ENCODE results near the gene NUP188.

The NUP188 gene

GRCh38 chr9:128947527-128948301, at the start of gene NUP188, which contains the start of gene DOLK:
Gene NUP188, plus strand, starts transcription at chr9:128947699. Its CDS starts 21 bp downstream, at chr9:128947720.
Gene DOLK, minus strand, starts transcription at chr9:128947603. Its CDS starts 300 bp downstream, at chr9:128947303.
- Histone ChIP-seq H2AFZ (ENCODE audit: low read depth, low read length) (peak within 1 kb of the TSS; percentile 91), H3K36me3 (ENCODE audit: insufficient read depth, low read length) (peaks cover 30% of the 10 kb centered on the region), H3K9me3 (ENCODE audit: low read length) (no peaks in the 10 kb centered on the region), H3K4me1 (ENCODE audit: insufficient read depth, low read length) (peaks cover 9% of the 10 kb centered on the region), H3K4me3 (ENCODE audit: low read length) (peak within 1 kb of the TSS; percentile 89), H3K27me3 (ENCODE audit: insufficient read depth, low read length) (no peaks in the 10 kb centered on the region)

- H3K27me3 ChIP-seq (ENCODE audit: insufficient read depth, low read length), result no peaks in the 10 kb centered on the region
- H3K4me1 ChIP-seq (ENCODE audit: insufficient read depth, low read length), result no peaks in the 10 kb centered on the region
- no peak overlapping the region for H3K4me3 ChIP-seq (ENCODE audit: low read length)
- no peaks in the 10 kb centered on the region for H3K9me3 ChIP-seq (ENCODE audit: low read length)
- peaks cover 17% of the 10 kb centered on the region for H3K36me3 ChIP-seq (ENCODE audit: insufficient read depth, low read length)
- no peak overlapping the region for H2AFZ ChIP-seq (ENCODE audit: low read depth, low read length)
These were observed 49.1 kb upstream of the NUP188 start for GRCh38 chr9:128898382-128898781.

DNA sequence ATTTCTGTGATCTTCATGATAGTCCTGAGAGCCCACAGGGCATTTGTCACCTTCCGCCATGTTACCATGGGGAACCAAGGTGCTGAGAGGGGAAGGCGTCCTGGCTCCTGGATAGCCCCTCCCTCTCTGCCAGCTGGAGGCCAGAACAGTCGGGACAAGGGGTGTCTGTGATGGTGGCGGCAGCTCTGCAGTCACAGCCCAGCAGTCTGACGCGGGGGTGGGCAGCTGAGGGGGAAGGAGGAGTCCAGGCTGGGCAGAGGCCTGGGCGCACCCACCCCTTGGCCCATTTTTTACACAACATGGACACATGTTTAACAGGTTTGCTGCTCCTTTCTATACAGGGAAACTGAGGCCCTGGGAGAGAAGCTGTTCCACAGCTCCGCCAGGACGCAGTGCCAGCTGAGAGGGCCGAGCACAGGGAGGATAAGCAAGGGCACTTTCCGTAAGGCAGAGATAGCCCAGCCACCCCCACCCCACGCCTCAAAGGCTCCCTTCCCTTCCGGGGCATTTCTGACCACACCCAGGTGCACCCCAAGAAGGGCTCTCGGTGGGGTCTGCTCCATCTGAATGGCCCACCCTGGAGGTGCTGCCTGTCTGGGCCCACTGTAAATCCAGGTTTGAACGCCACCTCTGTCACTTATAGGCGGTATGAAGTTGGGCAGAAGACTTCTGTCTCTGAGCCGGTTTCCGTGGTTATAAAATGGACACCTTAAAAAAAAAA, 48.5 kb upstream of the NUP188 start:
- Histone ChIP-seq H2AFZ (ENCODE audit: low read depth, low read length) (no peak overlapping the region), H3K4me1 (ENCODE audit: insufficient read depth, low read length) (no peaks in the 10 kb centered on the region), H3K4me3 (ENCODE audit: low read length) (no peak overlapping the region), H3K9me3 (ENCODE audit: low read length) (no peaks in the 10 kb centered on the region), H3K36me3 (ENCODE audit: insufficient read depth, low read length) (peaks cover 17% of the 10 kb centered on the region), H3K27me3 (ENCODE audit: insufficient read depth, low read length) (no peaks in the 10 kb centered on the region)

GRCh38 chr9:128899566-128900322, 47.8 kb upstream of the NUP188 start:
- Histone ChIP-seq H3K9me3 (ENCODE audit: low read length) (no peaks in the 10 kb centered on the region), H3K36me3 (ENCODE audit: insufficient read depth, low read length) (peaks cover 17% of the 10 kb centered on the region), H3K27me3 (ENCODE audit: insufficient read depth, low read length) (no peaks in the 10 kb centered on the region), H3K4me1 (ENCODE audit: insufficient read depth, low read length) (no peaks in the 10 kb centered on the region), H2AFZ (ENCODE audit: low read depth, low read length) (no peak overlapping the region), H3K4me3 (ENCODE audit: low read length) (no peak overlapping the region)

DNA sequence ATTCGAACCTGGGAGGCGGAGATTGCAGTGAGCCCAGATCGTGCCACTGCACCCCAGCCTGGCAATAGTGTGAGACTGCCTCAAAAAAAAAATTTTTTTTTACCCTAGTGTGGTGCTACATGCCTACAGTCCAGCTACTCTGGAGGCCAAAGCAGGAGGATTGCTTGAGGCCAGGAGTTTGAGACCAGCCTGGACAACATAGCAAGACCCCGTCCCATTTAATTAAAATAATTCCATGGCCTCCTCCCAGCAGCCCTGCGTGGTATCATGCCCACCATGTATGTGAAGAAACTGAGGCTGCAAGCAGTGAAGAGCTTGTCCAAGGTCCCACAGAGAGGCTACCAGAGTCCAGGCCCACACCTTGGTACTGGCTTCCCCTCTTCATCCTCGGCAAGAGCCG, 46.1 kb upstream of the NUP188 start:
- no peak overlapping the region for H2AFZ ChIP-seq (ENCODE audit: low read depth, low read length)
- H3K27me3 ChIP-seq (ENCODE audit: insufficient read depth, low read length), result no peaks in the 10 kb centered on the region
- H3K36me3 ChIP-seq (ENCODE audit: insufficient read depth, low read length), result peaks cover 14% of the 10 kb centered on the region
- no peaks in the 10 kb centered on the region for H3K9me3 ChIP-seq (ENCODE audit: low read length)
- H3K4me3 ChIP-seq (ENCODE audit: low read length), result no peak overlapping the region
- no peaks in the 10 kb centered on the region for H3K4me1 ChIP-seq (ENCODE audit: insufficient read depth, low read length)

DNA sequence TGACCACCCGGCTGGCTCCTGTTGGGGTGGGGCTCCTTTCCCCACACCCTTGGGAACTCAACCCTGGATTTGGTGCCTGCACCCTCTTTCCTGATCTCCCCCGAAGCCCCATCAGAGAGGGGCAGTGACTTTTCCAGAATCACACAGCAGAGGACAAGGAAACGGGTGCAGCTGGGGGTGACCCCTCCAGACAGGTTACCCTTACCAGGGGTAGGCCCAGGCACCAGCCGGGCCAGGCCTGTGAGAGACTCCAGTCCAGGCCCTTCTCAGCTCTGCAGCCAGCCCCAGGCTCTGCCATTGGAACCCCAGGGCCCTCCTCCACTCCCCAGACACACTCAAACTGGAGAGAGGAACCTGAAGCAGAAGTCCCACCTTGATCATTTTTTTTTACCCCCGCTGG, 45.7 kb upstream of the NUP188 start:
- H3K9me3 ChIP-seq (ENCODE audit: low read length), result no peaks in the 10 kb centered on the region
- H3K36me3 ChIP-seq (ENCODE audit: insufficient read depth, low read length), result peaks cover 17% of the 10 kb centered on the region
- no peak overlapping the region for H3K4me3 ChIP-seq (ENCODE audit: low read length)
- no peak overlapping the region for H2AFZ ChIP-seq (ENCODE audit: low read depth, low read length)
- H3K27me3 ChIP-seq (ENCODE audit: insufficient read depth, low read length), result no peaks in the 10 kb centered on the region
- H3K4me1 ChIP-seq (ENCODE audit: insufficient read depth, low read length), result no peaks in the 10 kb centered on the region

- peaks cover 20% of the 10 kb centered on the region for H3K36me3 ChIP-seq (ENCODE audit: insufficient read depth, low read length)
- H3K4me1 ChIP-seq (ENCODE audit: insufficient read depth, low read length), result no peaks in the 10 kb centered on the region
- H3K9me3 ChIP-seq (ENCODE audit: low read length), result peaks cover 3% of the 10 kb centered on the region
- H3K27me3 ChIP-seq (ENCODE audit: insufficient read depth, low read length), result no peaks in the 10 kb centered on the region
- H3K4me3 ChIP-seq (ENCODE audit: low read length), result no peak overlapping the region
- H2AFZ ChIP-seq (ENCODE audit: low read depth, low read length), result no peak overlapping the region
These were observed 45.0 kb upstream of the NUP188 start for GRCh38 chr9:128902351-128903078.

DNA sequence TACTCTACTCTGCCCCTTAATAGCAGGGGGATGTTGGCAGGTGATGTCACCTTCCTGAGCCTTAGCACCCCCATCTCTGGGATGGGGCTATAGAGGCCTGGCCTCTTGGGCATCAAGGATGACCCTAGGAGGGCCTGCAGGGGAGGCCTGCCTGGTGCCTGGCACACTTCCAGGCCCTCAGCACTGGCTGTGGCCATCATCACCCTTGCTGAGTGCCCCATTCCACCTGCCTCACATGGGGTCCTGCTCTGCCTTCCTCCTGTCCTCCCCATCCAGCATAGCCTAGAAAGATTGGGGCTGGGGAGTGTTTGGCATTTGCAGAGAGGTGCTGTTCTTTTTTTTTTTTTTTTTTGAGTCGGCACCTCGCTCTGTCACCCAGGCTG, 44.4 kb upstream of the NUP188 start:
- no peak overlapping the region for H2AFZ ChIP-seq (ENCODE audit: low read depth, low read length)
- H3K4me3 ChIP-seq (ENCODE audit: low read length), result no peak overlapping the region
- H3K9me3 ChIP-seq (ENCODE audit: low read length), result peaks cover 8% of the 10 kb centered on the region
- no peaks in the 10 kb centered on the region for H3K4me1 ChIP-seq (ENCODE audit: insufficient read depth, low read length)
- H3K36me3 ChIP-seq (ENCODE audit: insufficient read depth, low read length), result peaks cover 26% of the 10 kb centered on the region
- H3K27me3 ChIP-seq (ENCODE audit: insufficient read depth, low read length), result no peaks in the 10 kb centered on the region

DNA sequence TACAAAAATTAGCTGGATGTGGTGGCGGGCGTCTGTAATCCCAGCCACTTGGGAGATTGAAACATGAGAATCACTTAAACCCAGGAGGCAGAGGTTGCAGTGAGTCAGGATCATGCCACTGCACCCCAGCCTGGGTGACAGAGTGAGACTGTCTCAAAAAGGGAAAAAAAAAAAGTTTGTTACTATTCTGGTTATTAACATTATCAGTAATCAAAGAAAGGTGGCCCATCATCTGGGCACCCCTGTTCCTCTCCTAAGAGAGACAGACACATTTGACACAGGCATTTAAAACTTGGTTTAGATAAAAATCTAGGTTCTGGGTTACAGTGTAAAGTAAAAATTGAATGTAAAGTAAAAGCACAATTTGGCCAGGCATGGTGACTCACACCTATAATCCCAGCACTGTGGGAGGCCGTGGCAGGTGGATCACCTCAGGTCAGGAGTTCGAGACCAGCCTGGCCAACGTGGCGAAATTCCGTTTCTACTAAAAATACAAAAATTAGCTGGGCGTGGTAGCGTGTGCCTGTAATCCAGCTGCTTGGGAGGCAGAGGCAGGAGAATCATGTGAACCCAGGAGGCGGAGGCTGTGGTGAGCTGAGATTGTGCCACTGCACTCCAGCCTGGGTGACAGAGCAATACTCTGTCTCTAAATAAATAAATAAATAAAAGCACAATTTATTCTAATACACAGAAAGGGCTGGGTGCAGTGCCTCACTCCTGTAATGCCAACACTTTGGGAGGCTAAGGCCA, 43.5 kb upstream of the NUP188 start:
- peaks cover 11% of the 10 kb centered on the region for H3K9me3 ChIP-seq (ENCODE audit: low read length)
- H3K27me3 ChIP-seq (ENCODE audit: insufficient read depth, low read length), result no peaks in the 10 kb centered on the region
- peaks cover 27% of the 10 kb centered on the region for H3K36me3 ChIP-seq (ENCODE audit: insufficient read depth, low read length)
- H3K4me1 ChIP-seq (ENCODE audit: insufficient read depth, low read length), result no peaks in the 10 kb centered on the region
- H2AFZ ChIP-seq (ENCODE audit: low read depth, low read length), result no peak overlapping the region
- H3K4me3 ChIP-seq (ENCODE audit: low read length), result no peak overlapping the region

- no peaks in the 10 kb centered on the region for H3K27me3 ChIP-seq (ENCODE audit: insufficient read depth, low read length)
- H3K9me3 ChIP-seq (ENCODE audit: low read length), result peaks cover 11% of the 10 kb centered on the region
- no peak overlapping the region for H3K4me3 ChIP-seq (ENCODE audit: low read length)
- H3K36me3 ChIP-seq (ENCODE audit: insufficient read depth, low read length), result peaks cover 42% of the 10 kb centered on the region
- H3K4me1 ChIP-seq (ENCODE audit: insufficient read depth, low read length), result no peaks in the 10 kb centered on the region
- no peak overlapping the region for H2AFZ ChIP-seq (ENCODE audit: low read depth, low read length)
These were observed 41.5 kb upstream of the NUP188 start for GRCh38 chr9:128905964-128906363.

GRCh38 chr9:128906741-128907140, 40.8 kb upstream of the NUP188 start:
- Histone ChIP-seq H3K9me3 (ENCODE audit: low read length) (peaks cover 11% of the 10 kb centered on the region), H3K4me3 (ENCODE audit: low read length) (no peak overlapping the region), H3K4me1 (ENCODE audit: insufficient read depth, low read length) (no peaks in the 10 kb centered on the region), H3K27me3 (ENCODE audit: insufficient read depth, low read length) (no peaks in the 10 kb centered on the region), H3K36me3 (ENCODE audit: insufficient read depth, low read length) (peaks cover 43% of the 10 kb centered on the region), H2AFZ (ENCODE audit: low read depth, low read length) (no peak overlapping the region)

GRCh38 chr9:128908372-128908771, 39.1 kb upstream of the NUP188 start:
- peaks cover 11% of the 10 kb centered on the region for H3K9me3 ChIP-seq (ENCODE audit: low read length)
- no peaks in the 10 kb centered on the region for H3K4me1 ChIP-seq (ENCODE audit: insufficient read depth, low read length)
- H3K36me3 ChIP-seq (ENCODE audit: insufficient read depth, low read length), result peaks cover 49% of the 10 kb centered on the region
- no peaks in the 10 kb centered on the region for H3K27me3 ChIP-seq (ENCODE audit: insufficient read depth, low read length)
- no peak overlapping the region for H2AFZ ChIP-seq (ENCODE audit: low read depth, low read length)
- H3K4me3 ChIP-seq (ENCODE audit: low read length), result no peak overlapping the region
